ENCODE measurements around the gene SF3B4.

Gene SF3B4

DNA sequence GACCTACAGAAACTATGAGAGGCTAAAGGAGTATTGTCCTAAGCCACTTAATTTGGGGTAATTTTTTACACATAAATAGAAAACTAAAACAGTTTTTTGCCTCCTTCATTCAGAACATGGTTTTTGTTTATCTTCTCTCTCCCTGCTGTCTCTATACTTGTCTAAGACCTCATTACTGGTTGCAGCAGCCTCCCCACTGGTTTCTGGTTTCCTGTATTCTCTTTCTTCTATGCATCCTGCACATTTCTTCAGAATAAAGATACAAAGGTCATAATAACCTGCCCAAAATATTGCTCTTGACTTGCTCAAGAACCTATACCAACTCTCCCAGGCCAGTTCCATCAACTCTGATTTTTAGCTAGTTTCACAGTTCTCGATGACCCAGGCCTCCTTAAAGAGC is 48.0 kb downstream of the SF3B4 start:
- in situ Hi-C loops (cut with MboI; ENCODE audit: low sequenced_read_pairs, unreplicated experiment) = no loop called here
- TF ChIP-seq, protein P1, sequence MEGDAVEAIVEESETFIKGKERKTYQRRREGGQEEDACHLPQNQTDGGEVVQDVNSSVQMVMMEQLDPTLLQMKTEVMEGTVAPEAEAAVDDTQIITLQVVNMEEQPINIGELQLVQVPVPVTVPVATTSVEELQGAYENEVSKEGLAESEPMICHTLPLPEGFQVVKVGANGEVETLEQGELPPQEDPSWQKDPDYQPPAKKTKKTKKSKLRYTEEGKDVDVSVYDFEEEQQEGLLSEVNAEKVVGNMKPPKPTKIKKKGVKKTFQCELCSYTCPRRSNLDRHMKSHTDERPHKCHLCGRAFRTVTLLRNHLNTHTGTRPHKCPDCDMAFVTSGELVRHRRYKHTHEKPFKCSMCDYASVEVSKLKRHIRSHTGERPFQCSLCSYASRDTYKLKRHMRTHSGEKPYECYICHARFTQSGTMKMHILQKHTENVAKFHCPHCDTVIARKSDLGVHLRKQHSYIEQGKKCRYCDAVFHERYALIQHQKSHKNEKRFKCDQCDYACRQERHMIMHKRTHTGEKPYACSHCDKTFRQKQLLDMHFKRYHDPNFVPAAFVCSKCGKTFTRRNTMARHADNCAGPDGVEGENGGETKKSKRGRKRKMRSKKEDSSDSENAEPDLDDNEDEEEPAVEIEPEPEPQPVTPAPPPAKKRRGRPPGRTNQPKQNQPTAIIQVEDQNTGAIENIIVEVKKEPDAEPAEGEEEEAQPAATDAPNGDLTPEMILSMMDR (IDR thresholded peaks at IDR 0.05; ENCODE audit: borderline replicate concordance, control extremely low read depth, extremely low read depth, insufficient read depth, missing control alignments) = no peak

GRCh38 chr1:149877211-149877946 is 50.2 kb downstream of the SF3B4 start:
- in situ Hi-C loops (cut with MboI; ENCODE audit: low sequenced_read_pairs, unreplicated experiment) = no loop called here
- DNase-seq (ENCODE audit: low spot score) = no peak
- TF ChIP-seq, protein P1 (IDR thresholded peaks at IDR 0.05; ENCODE audit: borderline replicate concordance, control extremely low read depth, extremely low read depth, insufficient read depth, missing control alignments) = no peak

More for the DNA sequence above, 48.0 kb downstream of the SF3B4 start:
- no peak for DNase-seq (ENCODE audit: low spot score)
